ENCODE data around the gene PDIA3. TPM values are rescaled to one million over a fixed set of nuclear protein-coding genes. Genes with fewer than 3 reads are reported as not detected.
A peak's percentile ranks its signal among the peaks of the same experiment; 100 is the strongest.

PDIA3 gene
- total RNA-seq, 1 donor from 2014 or later = 131 TPM

- intact Hi-C loops (cut with DNase I) = no loop called here
- ATAC-seq (ENCODE audit: poor library complexity) = peak; percentile 6
- no peak for DNase-seq
These were observed 29.2 kb downstream of the PDIA3 start for GRCh38 chr15:43775411-43775965.

- intact Hi-C loops (cut with DNase I) = no loop called here
- ATAC-seq (ENCODE audit: poor library complexity) (peak; percentile 2), DNase-seq (no peak)
These were observed 30.0 kb downstream of the PDIA3 start for GRCh38 chr15:43776101-43776717.

- intact Hi-C loops (cut with DNase I) = no loop called here
- peak; percentile 88 for DNase-seq
- peak; percentile 91 for ATAC-seq (ENCODE audit: poor library complexity)
These were observed 30.6 kb downstream of the PDIA3 start, which contains the start of gene ELL3 for GRCh38 chr15:43776718-43777266. Gene ELL3 (minus strand): TSS chr15:43776966. CDS start chr15:43776901, 65 bp downstream.

GRCh38 chr15:43777267-43777914, 31.2 kb downstream of the PDIA3 start:
- peak; percentile 84 for DNase-seq
- ATAC-seq (ENCODE audit: poor library complexity) = peak; percentile 84
- intact Hi-C loops (cut with DNase I) = no loop called here

- DNase-seq = no peak
- intact Hi-C loops (cut with DNase I) = no loop called here
- ATAC-seq (ENCODE audit: poor library complexity) = no peak
These were observed 32.8 kb downstream of the PDIA3 start for GRCh38 chr15:43779016-43779415.

GRCh38 chr15:43789409-43789808, 43.2 kb downstream of the PDIA3 start:
- intact Hi-C loops (cut with DNase I) = no loop called here
- no peak for ATAC-seq (ENCODE audit: poor library complexity)

GRCh38 chr15:43791993-43792760, 45.9 kb downstream of the PDIA3 start, which contains the start of gene SERF2:
Gene SERF2 (plus strand): TSS chr15:43792320. CDS start chr15:43792377, 57 bp downstream.
- ATAC-seq (ENCODE audit: poor library complexity) (peak; percentile 96), DNase-seq (peak; percentile 100)
- intact Hi-C loops (cut with DNase I) = no loop called here

More at GRCh38 chr15:43789409-43789808, 43.2 kb downstream of the PDIA3 start:
- DNase-seq = no peak

GRCh38 chr15:43792761-43793476, 46.7 kb downstream of the PDIA3 start:
- peak; percentile 59 for DNase-seq
- ATAC-seq (ENCODE audit: poor library complexity) = peak; percentile 10
- intact Hi-C loops (cut with DNase I) = no loop called here

GRCh38 chr15:43793647-43794046, 47.4 kb downstream of the PDIA3 start:
- no peak for ATAC-seq (ENCODE audit: poor library complexity)
- intact Hi-C loops (cut with DNase I) = no loop called here
- no peak for DNase-seq

GRCh38 chr15:43794269-43795037, 48.2 kb downstream of the PDIA3 start:
- intact Hi-C loops (cut with DNase I) = no loop called here
- DNase-seq = no peak
- no peak for ATAC-seq (ENCODE audit: poor library complexity)

- intact Hi-C loops (cut with DNase I) = no loop called here
- no peak for ATAC-seq (ENCODE audit: poor library complexity)
- DNase-seq = no peak
These were observed 49.0 kb downstream of the PDIA3 start for GRCh38 chr15:43795197-43795596.

GRCh38 chr15:43795997-43796396, 49.8 kb downstream of the PDIA3 start:
- no peak for ATAC-seq (ENCODE audit: poor library complexity)
- intact Hi-C loops (cut with DNase I) = no loop called here
- no peak for DNase-seq

- DNase-seq (no peak), ATAC-seq (ENCODE audit: poor library complexity) (no peak)
- intact Hi-C loops (cut with DNase I) = no loop called here
These were observed 50.3 kb downstream of the PDIA3 start for GRCh38 chr15:43796566-43796965.

GRCh38 chr15:43799209-43799944, 53.1 kb downstream of the PDIA3 start:
- ATAC-seq (ENCODE audit: poor library complexity) = no peak
- intact Hi-C loops (cut with DNase I) = no loop called here
- DNase-seq = no peak

- ATAC-seq (ENCODE audit: poor library complexity) (peak; percentile 1), DNase-seq (no peak)
- intact Hi-C loops (cut with DNase I) = no loop called here
These were observed 53.7 kb downstream of the PDIA3 start, which contains the start of gene SERINC4 for GRCh38 chr15:43799945-43800285. Gene SERINC4 (minus strand): TSS chr15:43800220. CDS start chr15:43799986, 234 bp downstream.

GRCh38 chr15:43800286-43801141, 54.3 kb downstream of the PDIA3 start, which contains the start of gene HYPK:
Gene HYPK (plus strand): TSS chr15:43800599. CDS start chr15:43800623, 24 bp downstream.
- DNase-seq (peak; percentile 97), ATAC-seq (ENCODE audit: poor library complexity) (peak; percentile 94)
- intact Hi-C loops (cut with DNase I) = no loop called here

All from Right ventricle myocardium superior (tissue), 1 donor.